HEK293 (cell line): ENCODE measurements around the gene ARRDC2.

Experiments
- CTCF ChIP-seq: fragments of 450-650 bp; formaldehyde crosslinking; IDR thresholded peaks from 2 replicates; pipeline ENCODE4 v1.5.1; 2016; ENCODE audit warnings: missing biosample characterization, missing genetic modification characterization
- GLI4 ChIP-seq: fragments of 450-650 bp; formaldehyde crosslinking; IDR thresholded peaks from 2 replicates; pipeline ENCODE4 v1.5.1; 2016; ENCODE audit warnings: missing biosample characterization, missing genetic modification characterization
- ZBTB20 ChIP-seq: fragments of 450-650 bp; formaldehyde crosslinking; IDR thresholded peaks from 2 replicates; pipeline ENCODE4 v1.5.1; 2016; ENCODE audit warnings: missing biosample characterization, missing genetic modification characterization

GRCh38 chr19:17977021-17977420, 30.9 kb upstream of the ARRDC2 start:
- no peak for TF ChIP-seq ZBTB20 (tag by site-specific recombination)
- no peak for TF ChIP-seq CTCF (tag by site-specific recombination)
- TF ChIP-seq GLI4: no peak
